HG02870 (cell line): ENCODE results near the gene MAGEH1.

Experiments
- ATAC-seq: cut with Tn5 transposase; IDR thresholded peaks from one replicate; pipeline ENCODE4 v1.9.1; 2021; ENCODE audit warnings: mild to moderate bottlenecking, moderate library complexity; ENCODE audit not compliant: unreplicated experiment

Gene MAGEH1

DNA sequence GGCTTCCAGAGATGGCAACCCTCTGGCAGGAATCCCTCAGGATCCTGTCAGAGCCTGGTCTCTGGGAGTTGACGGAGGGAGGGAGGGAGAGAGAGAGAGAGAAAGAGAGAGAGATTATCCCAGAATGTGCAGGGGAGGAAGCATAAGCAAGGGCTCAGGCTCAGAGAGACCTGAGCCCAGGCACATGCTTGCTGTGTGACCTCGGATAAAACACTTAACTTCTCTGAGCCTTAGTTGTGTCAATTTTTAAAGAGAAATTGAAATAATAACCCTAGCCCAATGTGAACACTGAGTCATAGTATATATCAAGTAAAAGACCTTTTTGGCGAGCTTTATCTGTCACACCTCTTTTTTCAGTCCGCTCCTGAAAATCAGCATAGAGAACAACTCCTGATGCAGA is 38.2 kb downstream of the MAGEH1 start:
- ATAC-seq, result no peak

DNA sequence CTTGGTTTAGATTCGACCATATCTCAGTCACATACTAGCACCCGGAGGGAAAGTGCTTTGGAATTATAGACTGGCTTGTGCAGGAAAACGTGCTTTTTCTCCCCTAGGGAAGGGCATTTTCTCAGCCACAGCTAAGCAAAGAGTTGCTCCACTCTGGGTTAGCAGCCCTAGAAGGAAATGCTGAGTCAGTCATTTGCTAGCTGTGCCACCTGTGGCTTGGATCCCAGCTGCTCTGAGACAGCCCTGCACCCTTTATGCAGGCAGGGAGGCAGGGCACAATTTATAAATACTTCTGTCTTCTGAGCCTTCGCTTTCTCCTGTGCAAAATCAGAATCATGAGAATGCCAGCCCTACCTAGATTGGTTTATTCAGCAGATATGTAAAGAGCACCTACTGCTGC is 39.0 kb downstream of the MAGEH1 start:
- no peak for ATAC-seq
